HEK293T (cell line): ENCODE data around the gene ZCCHC14.

Source experiments
- ARNT ChIP-seq: fragments of 450-650 bp; IDR thresholded peaks from 2 replicates; pipeline ENCODE4 v1.6.1; 2017; ENCODE audit warnings: mild to moderate bottlenecking
- BHLHE40 ChIP-seq: fragments of 450-650 bp; IDR thresholded peaks from 2 replicates; pipeline ENCODE4 v1.6.1; 2016; ENCODE audit warnings: mild to moderate bottlenecking, moderate library complexity, borderline replicate concordance
- CTBP1 ChIP-seq: fragments of 450-650 bp; IDR thresholded peaks from 2 replicates; pipeline ENCODE4 v1.6.1; 2016; ENCODE audit warnings: borderline replicate concordance
- FOXM1 ChIP-seq: fragments of 450-650 bp; IDR thresholded peaks from 2 replicates; pipeline ENCODE4 v1.6.1; 2017; ENCODE audit warnings: mild to moderate bottlenecking, borderline replicate concordance
- L3MBTL2 ChIP-seq: fragments of 450-650 bp; conservative IDR thresholded peaks from 2 replicates; pipeline ENCODE4 v1.6.1; 2016; ENCODE audit warnings: mild to moderate bottlenecking
- NFRKB ChIP-seq: fragments of 450-650 bp; IDR thresholded peaks from 2 replicates; pipeline ENCODE4 v1.6.1; 2016; ENCODE audit warnings: mild to moderate bottlenecking, moderate library complexity
- SP1 ChIP-seq: fragments of 450-650 bp; IDR thresholded peaks from 2 replicates; pipeline ENCODE4 v1.6.1; 2017
- TARDBP ChIP-seq: fragments of 450-650 bp; IDR thresholded peaks from 2 replicates; pipeline ENCODE4 v1.6.1; 2016

DNA sequence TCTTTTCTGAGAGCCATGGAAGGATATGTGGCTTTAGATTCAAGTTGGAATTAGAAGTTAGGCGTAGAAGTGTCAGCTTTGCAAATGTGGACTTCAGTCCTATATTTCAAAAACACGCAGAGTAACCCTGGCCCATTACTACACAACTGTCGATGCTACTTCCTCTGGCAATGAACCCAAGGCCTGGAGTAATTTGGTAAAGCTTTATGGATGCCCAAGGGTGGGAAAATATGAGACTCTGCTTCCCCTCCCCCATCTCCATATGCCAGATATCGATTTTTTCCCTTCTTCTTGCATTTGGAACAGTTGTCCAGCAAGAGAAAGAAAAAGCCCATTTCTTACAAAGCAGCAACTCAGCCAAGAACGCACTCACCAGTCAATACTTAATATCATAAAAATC lies 103.6 kb downstream of the ZCCHC14 start:
- no peak for TF ChIP-seq BHLHE40
- TF ChIP-seq FOXM1: no peak
- TF ChIP-seq SP1: no peak
- no peak for TF ChIP-seq NFRKB
- no peak for TF ChIP-seq L3MBTL2
- no peak for TF ChIP-seq TARDBP
- no peak for TF ChIP-seq ARNT
- no peak for TF ChIP-seq CTBP1
